GM13976 (cell line): Measurements from ENCODE around the gene ZWILCH.

Experiments
- DNase-seq: peaks from one replicate; pipeline ENCODE4 v3.0.0; 2012; ENCODE audit warnings: low spot score
- CTCF ChIP-seq: IDR thresholded peaks from 2 replicates; pipeline ENCODE4 v1.5.1; 2012; ENCODE audit warnings: borderline replicate concordance, mild to moderate bottlenecking; ENCODE audit not compliant: insufficient read depth; ENCODE audit errors: extremely low read depth, missing control alignments, control extremely low read depth
- in situ Hi-C: fragments of 300-500 bp; cut with MboI; formaldehyde crosslinking; loops from one replicate; pipeline ENCODE4 v1.12.0; 2022; ENCODE audit warnings: low sequenced_read_pairs, mixed read lengths, inconsistent platforms; ENCODE audit not compliant: unreplicated experiment

Gene ZWILCH

GRCh38 chr15:66508293-66508883 lies 3.3 kb downstream of the ZWILCH start:
- no peak for DNase-seq
- no peak for TF ChIP-seq CTCF
- in situ Hi-C loops: no loop called here

GRCh38 chr15:66514586-66514985 lies 9.5 kb downstream of the ZWILCH start:
- DNase-seq: no peak
- no peak for TF ChIP-seq CTCF
- in situ Hi-C loops: no loop called here

- TF ChIP-seq CTCF: no peak
- in situ Hi-C loops: no loop called here
- DNase-seq: no peak
Measured at GRCh38 chr15:66515901-66516322, 10.8 kb downstream of the ZWILCH start.

GRCh38 chr15:66523926-66524325 lies 18.8 kb downstream of the ZWILCH start:
- in situ Hi-C loops: no loop called here

GRCh38 chr15:66524838-66525237 lies 19.7 kb downstream of the ZWILCH start:
- no peak for DNase-seq
- in situ Hi-C loops: no loop called here
- no peak for TF ChIP-seq CTCF

More at GRCh38 chr15:66523926-66524325, 18.8 kb downstream of the ZWILCH start:
- TF ChIP-seq CTCF: no peak
- DNase-seq: no peak

GRCh38 chr15:66535056-66535455 lies 29.9 kb downstream of the ZWILCH start:
- no peak for DNase-seq
- in situ Hi-C loops: no loop called here
- TF ChIP-seq CTCF: no peak
